ENCODE results near the gene SCNN1B.

The SCNN1B gene

DNA sequence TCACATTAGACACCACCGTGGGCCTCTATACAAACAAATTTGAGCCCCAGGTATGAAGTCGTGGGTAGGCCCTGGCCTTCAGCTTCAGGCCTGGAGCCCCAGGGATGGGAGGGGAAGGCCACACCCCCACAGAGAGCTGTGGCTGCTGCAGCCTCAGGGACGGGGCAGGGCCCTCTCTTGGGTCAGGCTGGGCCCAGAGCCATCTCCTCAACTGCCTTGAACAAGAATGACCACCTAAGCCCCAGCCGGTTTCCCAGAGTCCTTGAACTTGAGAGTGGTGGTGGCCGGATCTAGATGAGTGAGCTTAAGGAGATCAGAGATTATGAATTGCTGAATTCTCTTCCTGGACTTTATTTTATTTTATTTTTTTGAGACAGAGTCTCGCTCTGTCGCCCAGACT, 18.6 kb downstream of the SCNN1B start:
- DNase-seq: no peak

DNA sequence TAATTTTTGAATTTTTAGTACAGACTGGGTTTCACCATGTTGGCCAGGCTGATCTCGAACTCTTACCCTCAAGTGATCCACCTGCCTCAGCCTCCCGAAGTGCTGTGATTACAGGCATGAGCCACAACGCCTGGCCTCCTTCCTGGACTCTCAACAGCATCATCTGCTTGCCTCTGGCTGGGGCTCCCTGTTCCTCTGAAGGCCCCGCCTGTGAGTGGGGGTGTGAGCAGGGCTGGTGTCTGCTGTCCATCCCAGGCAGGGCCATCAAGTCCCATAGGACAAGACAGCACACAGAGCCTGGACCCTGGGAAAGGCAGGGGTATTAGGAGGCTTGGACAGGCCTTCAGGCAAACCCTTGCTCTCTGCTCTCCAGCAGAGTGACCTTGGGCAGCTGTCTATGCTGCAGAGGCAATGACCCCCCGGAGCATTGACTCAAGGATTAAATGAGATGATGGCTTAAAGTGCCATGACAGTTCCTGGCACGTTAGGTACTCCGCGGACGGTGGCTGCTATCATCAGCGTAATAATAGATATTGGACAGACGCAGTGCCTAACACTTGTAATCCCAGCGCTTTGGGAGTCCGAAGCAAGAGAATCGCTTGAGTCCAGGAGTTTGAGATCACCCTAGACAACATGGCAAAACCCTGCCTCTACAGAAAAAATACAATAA, 19.2 kb downstream of the SCNN1B start:
- DNase-seq: no peak

DNA sequence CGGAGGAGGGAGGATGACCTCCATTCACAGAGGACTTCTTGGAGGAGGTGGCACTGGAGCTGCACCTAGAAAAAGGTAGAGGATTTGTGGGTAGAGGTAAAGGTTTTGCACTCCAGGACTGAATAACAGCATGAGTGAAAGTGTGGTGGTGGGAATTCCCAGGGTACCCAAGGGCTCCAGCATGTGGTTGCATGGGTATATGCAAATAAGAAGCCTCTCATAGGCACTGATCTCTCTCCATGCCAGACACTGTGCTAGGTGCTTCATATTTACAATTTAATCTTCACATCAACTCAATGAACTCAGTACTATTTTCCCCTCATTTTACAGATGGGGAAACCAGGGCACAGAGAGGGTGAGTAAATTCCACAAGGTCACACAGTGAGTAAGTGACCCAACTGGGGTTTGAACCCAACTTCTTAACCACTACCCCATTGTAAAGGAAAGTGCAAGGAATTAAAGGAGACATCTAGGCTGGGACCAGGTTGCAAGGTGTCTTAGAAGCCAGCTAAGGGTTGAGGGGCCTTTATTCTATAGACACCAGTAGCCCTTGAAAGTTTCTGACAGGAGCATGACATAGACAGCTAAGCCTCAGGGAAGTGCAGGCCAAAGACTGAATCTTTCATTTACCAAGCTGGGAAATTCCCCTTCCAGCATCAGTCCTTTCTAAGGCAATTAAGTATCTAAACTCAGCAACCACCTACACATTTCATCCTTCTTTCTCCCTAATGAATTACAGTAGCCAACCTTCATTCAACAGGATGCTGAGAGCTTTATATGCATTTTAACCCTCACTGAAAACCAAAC, 21.3 kb downstream of the SCNN1B start:
- DNase-seq: no peak

DNA sequence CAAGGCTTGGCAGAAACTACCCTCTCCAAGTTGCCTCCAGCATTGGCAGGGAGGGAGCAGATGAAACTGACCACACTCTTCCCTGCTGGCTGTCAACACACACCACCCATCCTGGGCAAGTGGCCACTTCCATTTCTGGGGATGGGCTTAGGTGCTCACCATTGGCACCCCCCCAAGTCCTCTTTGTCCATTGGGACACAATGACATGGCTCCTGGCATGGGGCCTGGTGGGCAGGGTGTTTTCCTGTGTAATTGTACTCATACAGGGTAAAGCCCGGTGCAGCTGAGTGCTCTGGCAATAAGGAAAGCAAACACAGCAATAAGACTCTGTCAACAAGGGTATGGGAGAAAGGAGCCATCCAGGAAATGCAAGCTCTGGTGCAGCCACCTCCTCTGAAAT, 22.6 kb downstream of the SCNN1B start:
- DNase-seq: no peak

DNA sequence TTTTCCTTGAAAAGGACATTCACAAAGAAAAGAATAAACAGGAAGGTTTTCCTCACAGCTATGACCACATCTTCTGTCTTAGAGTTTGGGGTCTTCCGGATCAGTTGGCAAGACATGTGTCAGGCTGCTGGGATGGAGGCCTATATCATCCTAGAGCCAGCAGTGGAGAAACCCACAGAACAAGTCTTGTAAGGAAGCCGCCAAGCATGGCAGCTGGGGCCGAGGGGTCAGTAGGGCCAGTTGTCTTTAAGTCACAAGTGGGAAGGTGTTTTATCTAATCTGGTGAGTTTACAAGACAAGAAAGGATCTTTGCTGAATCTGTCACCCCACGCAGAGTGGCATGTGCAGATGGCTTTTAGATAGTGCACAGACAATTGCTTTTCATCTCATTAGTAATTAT, 25.7 kb downstream of the SCNN1B start:
- DNase-seq: no peak

DNA sequence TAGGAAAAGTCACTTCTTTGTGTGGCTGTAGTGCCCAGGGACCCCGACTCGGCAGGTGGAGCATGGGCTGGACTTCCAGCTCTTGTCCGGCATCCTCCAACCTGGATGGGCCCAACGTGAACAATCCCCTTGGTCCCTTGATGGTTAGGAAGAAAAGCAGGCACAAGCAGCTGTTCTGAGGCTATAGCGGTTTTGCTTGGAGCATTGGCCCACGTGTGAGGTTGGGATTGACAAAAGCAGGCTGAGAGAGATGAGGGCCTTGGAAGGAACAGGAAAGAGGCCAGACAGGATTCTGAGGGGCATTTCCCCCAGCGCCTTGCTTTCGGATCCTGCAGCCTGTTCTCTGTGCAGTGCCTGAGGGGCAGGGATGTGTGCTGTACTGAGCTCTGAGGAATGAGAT, 28.1 kb downstream of the SCNN1B start:
- no peak for DNase-seq

DNA sequence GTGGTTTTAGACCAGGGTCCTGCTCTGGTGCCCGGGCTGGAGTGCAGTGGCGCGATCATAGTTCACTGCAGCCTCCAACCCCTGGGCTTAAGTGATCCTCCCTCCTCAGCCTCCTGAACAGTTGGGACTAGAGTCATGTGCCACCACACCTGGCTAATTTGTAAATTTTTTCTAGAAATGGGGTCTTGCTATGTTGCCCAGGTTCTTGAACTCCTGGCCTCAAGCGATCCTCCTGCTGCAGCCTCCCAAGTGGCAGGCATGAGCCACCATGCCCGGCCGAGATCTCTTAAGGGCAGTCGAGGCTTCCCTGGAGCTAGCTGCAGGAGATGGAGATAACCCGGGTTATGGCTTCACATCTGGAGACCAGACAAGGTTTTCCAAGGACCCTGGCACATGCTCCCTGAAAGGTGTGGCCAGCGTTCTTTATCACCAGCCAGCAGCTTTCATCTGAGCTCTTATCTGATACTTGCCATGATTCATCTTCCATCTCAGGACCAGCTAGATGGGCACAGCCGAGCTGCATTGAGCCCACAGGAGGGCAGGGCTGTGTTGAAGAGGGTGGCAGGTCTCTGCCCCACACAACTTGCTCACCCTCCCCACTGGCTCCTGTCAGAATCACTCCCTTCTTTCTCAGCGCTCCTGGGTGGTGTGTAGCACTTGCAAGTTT, 28.6 kb downstream of the SCNN1B start:
- DNase-seq: no peak

DNA sequence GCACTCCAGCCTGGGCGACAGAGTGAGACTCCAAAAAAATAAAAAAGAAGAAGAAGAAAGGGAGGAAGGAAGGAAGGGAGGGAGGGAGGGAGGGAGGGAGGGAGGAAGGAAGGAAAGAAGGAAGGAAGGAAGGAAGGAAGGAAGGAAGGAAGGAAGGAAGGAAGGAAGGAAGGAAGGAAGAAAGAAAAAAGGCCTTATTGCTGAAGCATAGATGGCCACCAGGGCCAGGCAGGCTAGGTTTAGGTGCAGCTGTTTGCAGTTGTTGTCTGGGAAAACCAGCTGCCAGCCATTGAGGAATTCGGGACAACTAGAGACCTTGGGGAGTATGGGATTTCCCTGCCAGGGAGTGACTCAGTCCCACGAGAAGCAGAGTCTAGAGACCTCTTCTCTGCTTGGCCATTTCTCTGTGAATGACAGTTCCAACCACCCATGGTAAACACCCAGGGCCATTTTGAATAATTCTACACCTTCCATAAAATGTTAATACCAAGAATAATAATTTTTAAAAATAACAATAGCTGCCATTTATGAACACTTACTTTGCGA, 31.0 kb downstream of the SCNN1B start:
- DNase-seq: no peak

DNA sequence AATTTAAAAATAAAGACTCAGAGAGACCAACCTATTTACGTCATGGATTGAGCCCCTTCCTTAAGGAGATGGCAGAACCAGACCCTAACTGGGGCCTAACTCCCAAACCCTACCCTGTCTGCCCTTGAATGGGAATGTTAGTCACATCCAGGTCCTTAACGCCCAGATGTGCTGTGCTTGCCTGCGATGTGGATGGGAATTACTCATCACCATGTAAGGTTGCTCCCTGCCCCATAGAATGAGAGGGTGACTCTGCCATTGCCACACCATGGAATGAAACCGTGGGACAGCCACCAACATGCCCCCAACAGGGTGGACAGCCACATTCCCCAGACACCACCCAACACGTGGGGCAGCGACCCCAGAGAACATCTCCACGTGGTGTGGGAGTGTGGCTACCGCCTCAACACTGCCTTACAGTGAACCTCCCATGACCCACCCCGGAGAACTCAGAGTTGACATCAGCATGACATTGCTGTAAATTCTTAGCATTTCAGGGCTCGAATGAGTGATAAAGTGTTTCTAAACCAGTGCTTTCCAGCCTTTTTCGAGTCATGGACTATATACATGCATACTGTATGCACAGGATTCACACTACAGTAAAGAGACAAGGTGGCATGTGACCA, 31.8 kb downstream of the SCNN1B start:
- DNase-seq: no peak

DNA sequence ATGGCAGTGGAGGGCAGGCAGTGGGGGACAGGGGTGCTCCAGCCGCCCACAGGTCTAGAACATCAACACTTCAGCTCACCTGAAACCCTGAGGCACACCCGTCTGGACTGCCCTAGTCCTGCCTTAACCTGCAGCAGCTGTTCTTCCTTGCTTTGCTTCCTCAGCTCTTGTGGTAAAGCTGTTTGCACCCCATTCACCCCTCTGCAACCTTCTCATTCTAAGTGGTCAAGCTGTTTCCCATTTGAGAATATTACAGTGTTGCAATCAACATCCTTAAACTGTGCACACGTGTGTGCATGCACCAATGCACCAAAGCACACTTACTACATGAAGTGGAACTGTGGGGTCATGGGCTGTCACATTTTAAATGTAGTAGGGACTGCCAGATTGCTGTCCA, 32.4 kb downstream of the SCNN1B start:
- DNase-seq: no peak

DNA sequence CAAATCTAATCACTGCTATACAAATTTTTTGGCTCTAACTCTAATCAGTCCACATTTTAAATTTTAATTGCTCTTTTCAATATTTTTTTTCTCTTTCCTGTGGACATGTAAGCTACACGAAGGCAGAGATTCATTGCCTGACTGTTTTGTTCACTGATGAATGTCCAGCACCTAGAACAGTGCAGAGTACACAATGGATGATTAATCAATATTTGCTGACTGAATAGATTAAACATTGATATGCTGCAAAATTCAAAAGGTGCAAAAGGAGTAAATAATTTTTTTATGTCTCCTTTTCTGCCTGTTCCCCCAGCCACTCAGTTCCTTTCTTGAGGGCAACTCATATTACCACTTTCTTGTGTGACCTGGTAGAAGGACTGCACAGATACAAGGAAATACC, 32.8 kb downstream of the SCNN1B start:
- no peak for DNase-seq

DNA sequence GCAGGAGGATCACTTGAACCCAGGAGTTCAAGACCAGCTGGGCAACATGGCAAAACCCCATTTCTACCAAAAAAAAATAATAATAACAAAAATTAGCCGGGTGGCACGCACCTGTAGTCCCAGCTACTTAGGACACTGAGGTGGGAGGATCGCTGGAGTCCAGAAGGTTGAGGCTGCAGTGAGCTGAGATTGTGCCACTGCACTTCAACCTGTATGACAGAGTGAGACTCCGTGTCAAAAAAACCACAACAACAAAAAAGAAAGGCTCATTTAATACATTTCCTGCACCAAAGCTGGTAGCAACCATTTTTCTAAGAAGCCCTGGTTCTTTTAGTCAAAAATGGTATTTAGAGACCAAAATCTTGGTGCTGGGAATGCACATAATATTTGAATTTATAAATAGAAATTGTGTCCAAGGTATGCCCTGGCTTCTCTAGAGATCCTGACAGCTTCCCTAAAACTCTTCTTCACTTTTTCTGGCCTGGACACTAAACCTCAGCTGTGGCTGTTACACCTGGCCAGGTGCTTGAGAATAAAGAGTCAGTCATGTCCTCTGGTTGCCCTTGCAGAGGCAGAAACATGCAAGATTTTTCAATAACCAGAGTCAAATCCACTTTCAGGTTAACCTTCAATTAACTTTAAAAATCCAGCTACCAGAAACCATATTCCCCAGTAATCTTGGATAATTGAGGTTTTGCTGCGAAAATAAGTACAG, 35.9 kb downstream of the SCNN1B start:
- no peak for DNase-seq

DNA sequence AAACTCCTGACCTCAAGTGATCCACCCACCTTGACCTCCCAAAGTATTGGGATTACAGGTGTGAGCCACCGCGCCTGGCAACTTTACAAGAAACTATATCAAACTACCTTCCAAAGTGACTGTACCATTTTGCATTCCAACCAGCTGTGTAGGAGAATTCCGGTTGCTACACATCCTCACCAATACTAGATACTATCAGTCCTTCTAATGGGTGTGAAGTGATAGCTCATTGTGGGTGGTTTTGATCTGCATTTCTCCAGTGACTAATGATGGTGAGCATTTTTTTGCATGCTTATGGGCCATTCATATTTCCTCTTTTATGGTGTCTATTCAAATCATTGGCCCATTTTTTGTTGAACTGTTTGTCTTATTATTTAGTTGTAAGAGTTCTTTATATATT, 37.7 kb downstream of the SCNN1B start:
- no peak for DNase-seq

DNA sequence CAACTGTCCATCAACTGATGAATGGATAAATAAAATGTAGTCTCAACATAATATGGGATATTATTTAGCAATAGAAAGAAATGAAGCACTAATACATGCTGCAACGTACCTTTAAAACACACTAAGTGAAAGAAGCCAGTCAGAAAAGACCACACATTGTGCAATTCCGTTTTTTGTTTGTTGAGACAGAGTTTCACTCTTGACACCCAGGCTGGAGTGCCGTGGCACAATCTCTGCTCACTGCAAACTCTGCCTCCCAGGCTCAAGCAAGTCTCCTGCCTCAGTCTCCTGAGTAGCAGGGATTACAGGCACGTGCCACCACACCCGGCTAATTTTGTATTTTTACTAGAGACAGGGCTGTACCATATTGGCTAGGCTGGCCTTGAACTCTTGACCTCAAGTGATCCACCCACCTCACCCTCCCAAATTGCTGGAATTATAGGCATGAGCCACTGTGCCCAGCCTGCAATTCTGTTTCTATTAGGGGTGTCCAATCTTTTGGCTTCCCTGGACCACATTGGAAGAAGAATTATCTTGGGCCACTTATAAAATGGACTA, 40.1 kb downstream of the SCNN1B start:
- DNase-seq: no peak

DNA sequence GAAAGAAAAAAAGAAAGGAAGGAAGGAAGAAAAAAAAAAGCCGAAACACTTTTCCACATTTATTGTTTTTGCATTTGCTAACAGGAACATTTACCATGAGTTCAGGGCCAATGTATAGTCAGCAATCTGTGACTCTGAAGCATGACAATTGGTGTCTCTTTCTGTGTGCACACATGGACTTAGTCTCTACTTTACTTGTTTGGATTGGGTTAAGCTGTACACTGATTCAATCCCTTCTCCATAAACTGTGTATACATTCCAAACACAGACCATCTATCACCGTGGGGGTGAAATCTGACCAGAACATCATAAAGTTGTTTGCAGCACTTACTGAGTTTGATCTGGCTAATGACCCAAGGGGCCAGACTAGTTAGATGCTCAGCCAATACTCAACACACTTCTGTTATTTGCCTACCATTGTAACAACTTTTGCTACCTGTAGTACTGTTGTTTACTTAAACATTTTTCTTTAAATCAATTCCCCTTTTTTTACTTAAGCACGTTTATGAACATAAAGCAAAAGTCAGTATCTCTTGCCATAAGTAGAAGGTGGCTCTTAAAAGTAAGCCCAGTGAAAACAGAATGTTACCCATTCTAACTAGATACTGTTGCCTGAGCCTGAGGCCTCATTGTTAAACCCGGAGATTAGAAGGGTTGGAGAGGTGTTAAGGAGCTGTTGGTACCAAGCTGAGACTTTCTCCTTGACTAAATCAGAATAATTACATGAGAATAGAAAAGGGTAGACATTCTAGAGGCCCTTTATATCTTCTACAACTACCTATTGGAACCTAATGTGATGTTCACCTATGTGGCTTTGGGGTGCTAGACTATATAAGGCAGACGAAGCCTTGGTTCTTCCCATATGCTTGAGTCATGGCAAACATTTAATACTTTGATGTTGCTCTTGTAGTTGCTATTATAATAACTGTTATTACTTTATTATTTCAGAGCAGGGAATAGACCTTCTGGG, 41.8 kb downstream of the SCNN1B start:
- DNase-seq: no peak

DNA sequence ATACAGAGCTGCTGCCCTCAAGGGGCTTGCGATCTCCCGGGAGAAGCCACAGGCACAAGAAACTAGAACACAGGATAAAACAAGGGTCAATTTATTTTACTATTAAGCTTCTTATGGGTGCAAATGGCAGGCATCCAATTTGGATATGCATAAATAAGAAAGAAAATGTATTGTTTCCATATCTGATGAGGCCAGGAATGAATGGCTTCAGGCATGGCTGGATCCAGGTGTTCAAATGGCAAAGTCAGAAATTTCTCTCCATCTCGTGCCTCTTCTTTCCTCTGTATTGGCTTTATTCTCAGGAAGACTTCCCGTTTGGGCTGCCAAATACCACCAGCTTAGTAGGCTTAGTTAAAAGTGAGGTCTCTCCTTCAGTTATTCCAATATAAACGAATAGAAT, 43.1 kb downstream of the SCNN1B start:
- no peak for DNase-seq

DNA sequence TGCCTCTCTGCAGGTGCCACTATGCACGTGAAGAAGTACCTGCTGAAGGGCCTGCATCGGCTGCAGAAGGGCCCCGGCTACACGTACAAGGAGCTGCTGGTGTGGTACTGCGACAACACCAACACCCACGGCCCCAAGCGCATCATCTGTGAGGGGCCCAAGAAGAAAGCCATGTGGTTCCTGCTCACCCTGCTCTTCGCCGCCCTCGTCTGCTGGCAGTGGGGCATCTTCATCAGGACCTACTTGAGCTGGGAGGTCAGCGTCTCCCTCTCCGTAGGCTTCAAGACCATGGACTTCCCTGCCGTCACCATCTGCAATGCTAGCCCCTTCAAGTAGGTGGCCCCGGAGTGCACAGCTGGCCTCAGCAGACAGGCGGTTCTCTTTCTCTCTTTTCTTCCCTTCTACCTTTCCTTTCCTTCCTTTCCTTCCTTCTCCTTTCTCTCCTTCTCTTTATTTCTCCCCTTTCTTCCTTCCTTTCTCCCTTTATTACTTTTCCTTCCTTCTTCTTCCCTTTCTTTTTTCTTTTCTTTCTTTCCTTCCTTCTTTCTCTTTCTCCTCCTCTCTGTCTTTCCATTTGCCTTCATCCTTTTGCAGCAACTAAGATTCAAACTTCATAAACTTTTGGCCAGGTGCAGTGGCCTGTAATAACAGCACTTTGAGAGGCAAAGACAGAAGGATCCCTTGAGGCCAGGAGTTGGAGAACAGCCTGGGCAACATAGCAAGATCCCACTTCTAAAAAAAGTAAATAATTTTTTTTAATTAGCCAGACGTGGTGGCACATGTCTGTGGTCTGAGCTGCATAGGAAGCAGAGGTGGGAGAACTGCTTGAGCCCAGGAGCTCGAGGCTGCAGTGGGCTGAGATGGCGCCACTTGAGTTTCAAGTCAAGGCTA, 46.7 kb downstream of the SCNN1B start:
- DNase-seq: no peak

DNA sequence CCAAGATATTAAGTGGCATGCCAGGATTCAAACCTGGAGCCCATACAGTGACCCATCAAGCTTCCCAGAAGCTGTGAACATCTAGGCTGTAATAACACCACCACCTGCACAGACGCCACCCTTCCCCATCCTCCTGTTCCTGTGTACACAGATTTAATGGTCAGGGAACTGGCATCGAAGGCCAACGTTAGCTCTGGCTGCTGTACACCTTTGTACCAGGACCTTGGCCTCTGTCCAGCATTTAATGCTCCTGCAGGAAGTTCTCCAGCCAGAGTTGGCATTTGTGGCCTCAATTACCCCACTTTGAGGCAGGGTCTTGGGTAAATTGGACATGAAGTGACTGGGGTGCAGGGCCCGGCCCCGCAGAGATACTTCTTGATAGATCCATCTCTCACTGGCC, 49.3 kb downstream of the SCNN1B start:
- DNase-seq: no peak

DNA sequence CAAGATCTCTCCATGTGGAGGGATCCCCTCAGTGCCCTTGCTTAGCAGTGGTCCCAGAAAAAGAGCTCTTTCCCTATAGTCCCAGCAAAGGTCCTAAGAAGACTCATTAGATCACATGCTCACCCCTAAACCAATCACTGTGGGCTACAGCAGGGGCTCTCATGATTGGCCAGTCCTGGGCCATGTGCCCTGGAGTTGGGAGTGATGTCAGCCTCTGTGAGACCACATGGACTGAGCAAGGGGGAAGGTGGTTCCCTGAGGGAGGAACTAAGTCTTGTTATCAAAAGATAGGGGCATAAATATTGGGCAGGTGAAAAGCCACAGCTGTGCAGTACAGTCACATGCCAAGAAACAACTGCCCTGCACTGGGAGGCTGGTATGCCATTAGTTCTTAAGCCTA, 51.3 kb downstream of the SCNN1B start:
- DNase-seq: no peak

DNA sequence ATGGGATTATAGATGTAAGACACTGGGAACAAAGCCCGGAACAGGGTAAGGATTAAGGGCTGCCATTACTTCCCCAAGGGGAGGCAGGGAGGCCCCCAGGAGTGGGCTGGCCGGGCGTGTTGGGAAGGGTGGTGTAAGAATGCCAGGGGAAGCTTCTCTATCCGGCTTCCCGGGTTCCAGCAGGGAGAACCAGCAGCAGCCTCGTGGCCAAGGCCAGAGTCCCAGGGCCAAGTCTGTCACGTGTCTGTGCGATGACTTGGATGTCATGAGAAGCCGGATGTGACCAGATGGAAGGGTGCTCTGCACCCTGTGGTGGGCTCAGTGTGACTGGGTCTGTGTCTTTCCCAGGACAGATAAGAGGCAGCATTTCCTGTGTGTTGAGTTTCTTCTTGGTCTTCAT, 52.1 kb downstream of the SCNN1B start:
- no peak for DNase-seq

Data from right kidney (tissue), 1 donor.